OCI-LY3 (cell line): Measurements from ENCODE around the gene MIB2.
"Not testable (repeated sequence)": the region's sequence is repeated elsewhere in the genome, so short reads cannot be mapped to it uniquely, and the experiment has no call there.

Experiments
- H2AFZ ChIP-seq: fragments of 200-600, 300-600 bp; shearing (Covaris generic); 2 replicates; pipeline ENCODE4 v1.6.0; 2014; ENCODE audit warnings: antibody characterized with exemption, low read depth, low read length
- H3K27ac ChIP-seq: fragments of 200-600, 300-600 bp; sonication (generic); 2 replicates; pipeline ENCODE4 v1.5.1; 2014; ENCODE audit warnings: mild to moderate bottlenecking, low read length, moderate library complexity, mixed read lengths
- H3K27me3 ChIP-seq: fragments of 200-600, 300-600 bp; sonication (generic); 2 replicates; pipeline ENCODE4 v1.6.1; 2014; ENCODE audit warnings: low read depth, low read length, mixed read lengths
- H3K36me3 ChIP-seq: fragments of 200-600, 300-600 bp; sonication (generic); replicated peaks from 2 replicates; pipeline ENCODE3; 2014; ENCODE audit warnings: low read depth, low read length, mixed read lengths
- H3K4me1 ChIP-seq: fragments of 300-600, 200-600 bp; sonication (generic); 2 replicates; pipeline ENCODE4 v1.6.1; 2014; ENCODE audit warnings: low read length, mixed read lengths
- H3K4me2 ChIP-seq: fragments of 200-600, 300-600 bp; sonication (generic); 2 replicates; pipeline ENCODE4 v1.6.1; 2014; ENCODE audit warnings: low read length, mixed read lengths
- H3K4me3 ChIP-seq: fragments of 300-600, 200-600 bp; sonication (generic); 2 replicates; pipeline ENCODE4 v1.5.1; 2014; ENCODE audit warnings: antibody characterized with exemption, mild to moderate bottlenecking, low read length, moderate library complexity
- H3K79me2 ChIP-seq: fragments of 300-600, 200-600 bp; shearing (Covaris generic); 2 replicates; pipeline ENCODE4 v1.6.1; 2014; ENCODE audit warnings: mild to moderate bottlenecking, low read length, mixed read lengths
- H3K9ac ChIP-seq: fragments of 300-600, 200-600 bp; shearing (Covaris generic); 2 replicates; pipeline ENCODE4 v1.6.0; 2014; ENCODE audit warnings: mild to moderate bottlenecking, low read length, moderate library complexity
- H3K9me3 ChIP-seq: fragments of 200-600, 300-600 bp; shearing (Covaris generic); 2 replicates; pipeline ENCODE4 v1.6.1; 2014; ENCODE audit warnings: low read length, mixed read lengths; ENCODE audit not compliant: insufficient read depth
- H4K20me1 ChIP-seq: fragments of 200-600, 300-600 bp; sonication (generic); 2 replicates; pipeline ENCODE4 v1.6.1; 2016; ENCODE audit warnings: low read length, mixed read lengths; ENCODE audit not compliant: insufficient read depth
- CTCF ChIP-seq: fragments of 200-600, 300-600 bp; sonication (generic); IDR thresholded peaks from 2 replicates; pipeline ENCODE4 v1.5.1; 2014; ENCODE audit warnings: antibody characterized with exemption, low read length, low read depth
- EZH2phosphoT487 ChIP-seq: fragments of 200-600 bp; shearing (Covaris generic); IDR thresholded peaks from 2 replicates; pipeline ENCODE4 v1.6.1; 2018; ENCODE audit warnings: antibody characterized with exemption, mixed run types, low read depth

Gene MIB2

GRCh38 chr1:1672181-1672965 lies 57.1 kb downstream of the MIB2 start:
- Histone ChIP-seq H3K9ac (no peak overlapping the region), H2AFZ (no peak overlapping the region), H3K4me3 (no peak overlapping the region), H3K9me3 (no peaks in the 10 kb centered on the region), H3K4me1 (peaks cover 2% of the 10 kb centered on the region; the same call in 1 of the 2 replicates), H3K27me3 (no peaks in the 10 kb centered on the region), H3K79me2 (peaks cover 3% of the 10 kb centered on the region), H3K36me3 (peaks cover 15% of the 10 kb centered on the region), H4K20me1 (no peaks in the 10 kb centered on the region), H3K27ac (no peak overlapping the region), H3K4me2 (no peak overlapping the region)
- no peak for TF ChIP-seq EZH2phosphoT487
- no peak for TF ChIP-seq CTCF

- not testable (repeated sequence) for H2AFZ ChIP-seq, H3K9me3 ChIP-seq, H3K4me2 ChIP-seq, H3K4me3 ChIP-seq, H4K20me1 ChIP-seq, H3K9ac ChIP-seq, H3K27me3 ChIP-seq, H3K27ac ChIP-seq
- H3K79me2 ChIP-seq = peaks cover 23% of the 10 kb centered on the region
- peaks cover 21% of the 10 kb centered on the region for H3K4me1 ChIP-seq
- peaks cover 10% of the 10 kb centered on the region for H3K36me3 ChIP-seq
These were observed 59.5 kb downstream of the MIB2 start for GRCh38 chr1:1674806-1675205.

- H4K20me1 ChIP-seq, H3K27ac ChIP-seq, H2AFZ ChIP-seq, H3K36me3 ChIP-seq, H3K27me3 ChIP-seq, H3K4me2 ChIP-seq, H3K4me3 ChIP-seq, H3K9me3 ChIP-seq, H3K9ac ChIP-seq: not testable (repeated sequence)
- H3K4me1 ChIP-seq = peaks cover 21% of the 10 kb centered on the region
- peaks cover 24% of the 10 kb centered on the region for H3K79me2 ChIP-seq
These were observed 59.9 kb downstream of the MIB2 start for GRCh38 chr1:1675218-1675617.

- H3K27ac ChIP-seq, H4K20me1 ChIP-seq: not testable (repeated sequence)
- H3K4me1 ChIP-seq = peaks cover 21% of the 10 kb centered on the region
These were observed 60.8 kb downstream of the MIB2 start for GRCh38 chr1:1676087-1676486.

GRCh38 chr1:1677718-1678580 lies 62.6 kb downstream of the MIB2 start:
- H2AFZ ChIP-seq = 0 out of 2 replicates have a peak overlapping the region, but pooled peaks have one; percentile 36
- peaks cover 41% of the 10 kb centered on the region for H3K79me2 ChIP-seq
- peak overlapping the region; percentile 84 for H3K27ac ChIP-seq

More at GRCh38 chr1:1676087-1676486, 60.8 kb downstream of the MIB2 start:
- H3K4me3 ChIP-seq, H3K27me3 ChIP-seq, H3K9me3 ChIP-seq, H2AFZ ChIP-seq, H3K9ac ChIP-seq, H3K4me2 ChIP-seq, H3K36me3 ChIP-seq: not testable (repeated sequence)
- H3K79me2 ChIP-seq = peaks cover 30% of the 10 kb centered on the region

More at GRCh38 chr1:1677718-1678580, 62.6 kb downstream of the MIB2 start:
- H3K4me1 ChIP-seq = peaks cover 21% of the 10 kb centered on the region
- H3K27me3 ChIP-seq = no peaks in the 10 kb centered on the region
- H3K4me3 ChIP-seq = peak overlapping the region; percentile 77
- no peaks in the 10 kb centered on the region for H3K36me3 ChIP-seq
- no peaks in the 10 kb centered on the region for H3K9me3 ChIP-seq
- peak overlapping the region; percentile 97 for H3K4me2 ChIP-seq
- TF ChIP-seq CTCF (no peak), EZH2phosphoT487 (no peak)
- H3K9ac ChIP-seq = peak overlapping the region; percentile 75
- no peaks in the 10 kb centered on the region for H4K20me1 ChIP-seq
